KBM-7 (cell line): ENCODE measurements around the gene KRTAP10-7.
"Not testable (repeated sequence)": the region's sequence is repeated elsewhere in the genome, so short reads cannot be mapped to it uniquely, and the experiment has no call there.

Experiments
- DNase-seq: peaks from one replicate; pipeline ENCODE4 v3.0.0-alpha.2; 2015
- in situ Hi-C: fragments of 300-500 bp; cut with MboI; formaldehyde crosslinking; loops from 2 replicates; pipeline ENCODE4 v1.14.3; 2020; ENCODE audit warnings: low sequenced_read_pairs, low pct_unique_long_range_greater_than_20kb, mixed read lengths

Gene KRTAP10-7, protein sequence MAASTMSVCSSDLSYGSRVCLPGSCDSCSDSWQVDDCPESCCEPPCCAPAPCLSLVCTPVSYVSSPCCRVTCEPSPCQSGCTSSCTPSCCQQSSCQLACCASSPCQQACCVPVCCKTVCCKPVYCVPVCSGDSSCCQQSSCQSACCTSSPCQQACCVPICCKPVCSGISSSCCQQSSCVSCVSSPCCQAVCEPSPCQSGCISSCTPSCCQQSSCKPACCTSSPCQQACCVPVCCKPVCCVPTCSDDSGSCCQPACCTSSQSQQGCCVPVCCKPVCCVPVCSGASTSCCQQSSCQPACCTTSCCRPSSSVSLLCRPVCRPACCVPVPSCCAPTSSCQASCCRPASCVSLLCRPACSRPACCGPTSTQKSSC

DNA sequence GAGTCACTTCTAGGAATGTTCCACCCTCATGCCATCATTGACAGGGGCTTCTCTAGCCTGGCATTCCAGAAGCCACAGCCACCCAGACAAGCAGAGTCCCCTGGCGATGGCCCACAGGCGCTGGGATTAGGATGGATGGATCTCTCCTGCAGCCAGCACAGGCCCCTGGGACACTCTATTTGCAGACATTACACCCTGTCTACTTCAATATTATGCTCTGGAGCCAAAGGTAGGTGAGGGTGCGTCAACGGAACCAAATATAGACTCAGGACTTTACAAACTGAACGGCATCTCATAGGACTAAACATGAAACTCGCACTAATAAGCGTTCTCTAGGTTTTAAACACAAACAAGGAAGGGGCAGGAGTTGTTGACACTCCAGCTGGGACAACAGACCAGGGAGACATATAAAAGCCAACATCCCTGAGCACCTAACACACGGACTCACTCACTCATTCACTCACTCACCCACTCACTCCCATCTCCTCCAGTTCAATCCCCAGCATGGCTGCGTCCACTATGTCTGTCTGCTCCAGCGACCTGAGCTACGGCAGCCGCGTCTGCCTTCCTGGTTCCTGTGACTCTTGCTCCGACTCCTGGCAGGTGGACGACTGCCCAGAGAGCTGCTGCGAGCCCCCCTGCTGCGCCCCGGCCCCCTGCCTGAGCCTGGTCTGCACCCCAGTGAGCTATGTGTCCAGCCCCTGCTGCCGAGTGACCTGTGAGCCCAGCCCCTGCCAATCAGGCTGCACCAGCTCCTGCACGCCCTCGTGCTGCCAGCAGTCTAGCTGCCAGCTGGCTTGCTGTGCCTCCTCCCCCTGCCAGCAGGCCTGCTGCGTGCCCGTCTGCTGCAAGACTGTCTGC lies at the start of gene KRTAP10-7:
Gene KRTAP10-7 (plus strand): TSS at position 480 of the 861 bp plus-strand sequence. CDS start 25 bp downstream, at position 505.
- in situ Hi-C loops, DNase-seq: not testable (repeated sequence)

DNA sequence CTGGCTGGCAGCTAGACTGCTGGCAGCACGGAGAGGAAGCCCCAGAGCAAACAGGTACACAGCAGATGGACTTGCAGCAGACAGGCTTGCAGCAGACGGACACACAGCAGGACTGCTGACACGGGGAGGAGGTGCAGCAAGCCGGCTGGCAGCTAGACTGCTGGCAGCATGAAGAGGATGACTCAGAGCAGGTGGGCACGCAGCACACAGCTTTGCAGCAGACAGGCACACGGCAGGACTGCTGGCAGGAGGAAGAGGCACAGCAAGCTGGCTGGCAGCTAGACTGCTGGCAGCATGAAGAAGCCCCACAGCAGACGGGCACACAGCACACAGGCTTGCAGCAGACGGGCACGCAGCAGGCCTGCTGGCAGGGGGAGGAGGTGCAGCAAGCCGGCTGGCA lies 49.6 kb upstream of the KRTAP10-7 start:
- DNase-seq, result no peak
- in situ Hi-C loops, result loop anchor here (25.0 kb wide), 1 partner anchor 89 kb away; the partner anchor contains the start of gene LRRC3

DNA sequence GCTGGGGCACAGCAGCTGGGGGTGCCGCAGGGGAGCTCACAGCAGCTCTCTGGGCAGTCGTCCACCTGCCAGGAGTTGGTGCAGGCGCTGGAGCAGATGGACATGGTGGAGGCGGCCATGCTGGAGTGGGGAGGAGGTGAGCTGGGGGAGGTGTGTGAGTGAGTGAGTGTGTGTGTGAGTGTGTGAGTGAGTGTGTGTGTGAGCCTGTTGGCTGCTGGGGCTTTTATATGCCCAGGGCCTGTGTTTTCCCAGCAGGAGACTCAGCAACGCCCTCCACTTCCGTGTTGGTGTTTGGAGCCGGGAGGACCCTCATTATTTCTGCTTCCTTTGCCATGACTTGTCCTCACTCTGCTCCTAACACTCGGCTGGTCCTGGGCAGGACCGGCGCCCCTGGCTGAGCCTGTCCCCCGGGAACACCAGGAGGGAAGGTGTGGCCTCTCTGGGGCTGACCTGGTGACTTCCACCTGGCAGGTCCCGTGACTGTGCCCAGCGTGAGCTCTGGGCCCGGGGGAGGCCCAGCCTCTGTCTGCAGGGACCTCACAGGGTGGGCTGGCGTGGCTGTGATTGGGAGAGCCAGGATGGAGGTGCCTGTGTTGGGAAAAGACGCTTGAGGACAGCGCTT lies 48.9 kb upstream of the KRTAP10-7 start, which contains the start of gene KRTAP10-2:
Gene KRTAP10-2 (minus strand): TSS at position 166 of the 622 bp plus-strand sequence. CDS start 47 bp downstream, at position 119.
- in situ Hi-C loops, result loop anchor here (25.0 kb wide), 1 partner anchor 89 kb away; the partner anchor contains the start of gene LRRC3
- no peak for DNase-seq

DNA sequence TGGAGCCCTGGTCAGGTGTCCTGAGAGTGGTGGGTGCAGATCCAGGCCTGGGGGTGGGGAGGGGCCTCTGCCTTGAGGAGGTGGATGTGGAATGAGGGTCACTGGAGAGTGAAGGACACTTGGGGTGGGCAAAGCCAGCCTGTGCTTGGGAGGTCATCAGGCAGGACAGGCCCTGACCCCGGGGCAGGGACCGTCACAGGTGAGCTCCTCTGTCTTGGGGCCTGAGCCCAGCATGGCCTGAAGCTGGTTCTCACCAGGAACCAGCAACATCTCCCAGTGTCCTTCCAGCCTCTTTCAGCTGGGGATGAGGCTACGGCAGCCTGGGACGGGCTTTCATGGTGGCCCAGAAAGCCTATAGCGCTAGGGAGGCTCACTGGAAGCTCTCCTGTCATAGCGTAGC lies 48.3 kb upstream of the KRTAP10-7 start:
- in situ Hi-C loops, result loop anchor here (25.0 kb wide), 1 partner anchor 90 kb away; the partner anchor contains the start of gene LRRC3
- no peak for DNase-seq

GRCh38 chr21:44552681-44553080 lies 47.7 kb upstream of the KRTAP10-7 start:
- DNase-seq, result no peak
- in situ Hi-C loops, result loop anchor here (25.0 kb wide), 1 partner anchor 90 kb away; the partner anchor contains the start of gene LRRC3

- no peak for DNase-seq
- in situ Hi-C loops, result loop anchor here (25.0 kb wide), 1 partner anchor 93 kb away; the partner anchor contains the start of gene LRRC3
Measured at GRCh38 chr21:44555200-44555875, 45.1 kb upstream of the KRTAP10-7 start.

DNA sequence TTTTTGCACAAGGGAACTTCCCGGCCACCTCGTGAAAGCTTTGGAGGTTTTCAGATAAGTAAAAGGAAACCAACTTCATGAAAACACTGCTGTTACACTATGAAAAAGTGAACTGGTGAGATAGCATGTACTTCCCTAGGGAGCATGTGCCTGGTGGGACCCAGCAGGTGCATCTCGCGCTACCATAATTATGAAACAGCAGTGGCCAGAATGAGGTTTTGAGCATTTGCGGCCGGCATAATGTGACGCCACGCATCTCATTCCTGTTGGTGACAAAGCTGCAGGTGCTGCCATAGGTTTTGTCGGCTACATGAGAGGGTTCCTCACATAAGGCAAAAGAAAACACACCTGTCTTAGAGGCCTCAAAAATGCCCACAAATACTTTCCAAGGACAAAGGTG lies 43.5 kb upstream of the KRTAP10-7 start:
- in situ Hi-C loops, result loop anchor here (25.0 kb wide), 1 partner anchor 95 kb away; the partner anchor contains the start of gene LRRC3
- DNase-seq, result no peak

GRCh38 chr21:44557491-44558328 lies 42.7 kb upstream of the KRTAP10-7 start:
- in situ Hi-C loops, result loop anchor here (25.0 kb wide), 1 partner anchor 95 kb away; the partner anchor contains the start of gene LRRC3
- DNase-seq, result no peak

GRCh38 chr21:44558329-44558675 lies 42.1 kb upstream of the KRTAP10-7 start:
- in situ Hi-C loops, result loop anchor here (25.0 kb wide), 1 partner anchor 96 kb away; the partner anchor contains the start of gene LRRC3
- DNase-seq, result not testable (repeated sequence)

DNA sequence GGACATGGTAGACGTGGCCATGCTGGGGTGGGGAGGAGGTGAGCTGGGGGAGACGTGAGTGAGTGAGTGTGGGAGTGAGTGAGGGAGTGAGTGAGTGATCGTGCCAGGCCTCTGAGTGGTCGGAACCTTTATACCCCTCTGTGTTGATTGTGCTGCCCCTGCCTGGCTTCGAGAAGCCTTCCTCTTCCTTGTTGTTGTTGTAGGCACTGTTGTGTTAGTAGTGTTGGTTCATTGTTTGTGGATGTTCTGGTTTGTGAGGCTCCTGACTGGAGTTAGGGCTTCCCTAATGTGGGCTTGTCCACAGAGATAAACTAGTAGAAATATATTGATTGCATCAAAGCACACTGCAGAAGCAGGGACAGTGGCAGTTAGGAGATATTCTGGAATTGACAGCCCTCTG lies 41.7 kb upstream of the KRTAP10-7 start, which contains the start of gene KRTAP10-3:
Gene KRTAP10-3 (minus strand): TSS at position 101 of the 400 bp plus-strand sequence. CDS start 80 bp downstream, at position 21.
- in situ Hi-C loops, result loop anchor here (25.0 kb wide), 1 partner anchor 96 kb away; the partner anchor contains the start of gene LRRC3
- no peak for DNase-seq

- DNase-seq, result no peak
- in situ Hi-C loops, result loop anchor here (25.0 kb wide), 1 partner anchor 102 kb away; the partner anchor contains the start of gene LRRC3
Measured at GRCh38 chr21:44564099-44564498, 36.3 kb upstream of the KRTAP10-7 start.

DNA sequence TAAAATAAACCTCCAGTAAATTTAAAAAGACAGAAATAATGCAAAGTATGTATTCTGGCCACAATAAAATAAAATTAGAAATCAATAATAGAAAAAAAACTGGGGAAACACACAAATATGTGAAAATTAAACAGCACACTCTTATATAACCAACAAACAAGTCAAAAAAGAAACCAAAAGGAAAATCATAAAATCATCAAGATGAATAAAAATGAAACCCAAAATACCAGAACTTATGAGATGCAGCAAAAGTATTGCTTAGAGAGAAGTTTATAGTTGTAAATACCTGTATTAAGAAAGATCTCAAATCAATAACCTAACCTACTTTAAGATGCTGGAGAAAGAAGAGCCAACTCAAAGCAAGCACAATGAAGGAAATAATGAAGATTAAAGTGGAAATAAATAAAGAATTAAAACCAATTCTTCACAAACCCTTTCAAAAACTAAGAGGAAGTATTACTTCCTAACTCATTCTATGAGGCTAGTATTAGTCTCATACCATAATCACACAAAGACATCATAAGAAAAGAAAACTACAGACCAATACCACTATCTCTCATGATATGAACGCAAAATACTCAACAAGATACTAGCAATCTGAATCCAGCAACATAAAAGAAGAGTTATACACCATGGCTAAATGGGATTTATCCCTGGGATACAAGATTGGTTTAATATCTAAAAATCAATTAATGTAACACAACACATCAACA lies 35.4 kb upstream of the KRTAP10-7 start:
- DNase-seq, result no peak
- in situ Hi-C loops, result loop anchor here (25.0 kb wide), 1 partner anchor 103 kb away; the partner anchor contains the start of gene LRRC3

- in situ Hi-C loops, result loop anchor here (25.0 kb wide), 1 partner anchor 104 kb away; the partner anchor contains the start of gene LRRC3
- DNase-seq, result peak; percentile 79
Measured at GRCh38 chr21:44566403-44566802, 34.0 kb upstream of the KRTAP10-7 start.

GRCh38 chr21:44567481-44568171 lies 32.8 kb upstream of the KRTAP10-7 start:
- in situ Hi-C loops, result loop anchor here (25.0 kb wide), 1 partner anchor 105 kb away; the partner anchor contains the start of gene LRRC3
- no peak for DNase-seq

- no peak for DNase-seq
- in situ Hi-C loops, result loop anchor here (25.0 kb wide), 1 partner anchor 106 kb away; the partner anchor contains the start of gene LRRC3
Measured at GRCh38 chr21:44568261-44568660, 32.1 kb upstream of the KRTAP10-7 start.
